Peyer's patch (tissue), 4 donors: ENCODE measurements around the gene PRRC2B. TPM values are rescaled to one million over a fixed set of nuclear protein-coding genes. Genes with fewer than 3 reads are reported as not detected.

Experiments used
- DNase-seq, 3 donors: peaks; one replicate each; pipeline ENCODE4 v3.0.0-alpha.2; 2017 to 2019
- H3K27ac ChIP-seq, 4 donors: fragments of 200-600 bp; sonication (generic); one replicate each; pipeline ENCODE4 v1.5.1; 2016 to 2019
- H3K27me3 ChIP-seq, 2 donors: fragments of 200-600 bp; sonication (generic); one replicate each; pipeline ENCODE4 v1.5.1; 2019
- H3K36me3 ChIP-seq, 3 donors: fragments of 200-600 bp; sonication (generic); one replicate each; pipeline ENCODE4 v1.5.1; 2016 to 2019
- H3K4me1 ChIP-seq, 4 donors: fragments of 200-600 bp; sonication (generic); one replicate each; pipeline ENCODE4 v1.5.1; 2016 to 2019
- H3K4me3 ChIP-seq, 4 donors: fragments of 200-600 bp; sonication (generic); 1 replicate in 3 of 4; 2 replicates in 1 of 4; pipeline ENCODE4 v1.5.1; 2016 to 2019; ENCODE audit warnings: mild to moderate bottlenecking in 1 of 4
- H3K9me3 ChIP-seq, 4 donors: fragments of 200-600 bp; sonication (generic); one replicate each; pipeline ENCODE4 v1.5.1; 2016 to 2019; ENCODE audit warnings: mild to moderate bottlenecking in 1 of 4
- POLR2A ChIP-seq, 2 donors: fragments of 450-650 bp; IDR thresholded peaks; one replicate each; pipeline ENCODE4 v1.5.1; 2017; ENCODE audit warnings: antibody characterized with exemption in 2 of 2, mild to moderate bottlenecking in 2 of 2, moderate library complexity in 2 of 2
- total RNA-seq, 4 donors: library from RNA; depleted of rRNA; stranded (reverse); fragments of >200 nt; gene quantifications; one replicate each; pipeline ENCODE4 v1.1.0, GENCODE V29; 2016
- TF ChIP-seq, protein P1 (sequence below), 6 experiments: fragments of 450-650 bp in 4 of 6; fragments of 200-600 bp in 2 of 6; sonication (generic) in 1 of 6; IDR thresholded peaks; one replicate each; pipeline ENCODE4 v1.5.1; 2017 to 2019; ENCODE audit warnings: antibody characterized with exemption in 6 of 6, mild to moderate bottlenecking in 3 of 6, moderate library complexity in 1 of 6

Gene PRRC2B
- total RNA-seq, 4 donors from 2014 or later = 109 to 174 (median 149) TPM

DNA sequence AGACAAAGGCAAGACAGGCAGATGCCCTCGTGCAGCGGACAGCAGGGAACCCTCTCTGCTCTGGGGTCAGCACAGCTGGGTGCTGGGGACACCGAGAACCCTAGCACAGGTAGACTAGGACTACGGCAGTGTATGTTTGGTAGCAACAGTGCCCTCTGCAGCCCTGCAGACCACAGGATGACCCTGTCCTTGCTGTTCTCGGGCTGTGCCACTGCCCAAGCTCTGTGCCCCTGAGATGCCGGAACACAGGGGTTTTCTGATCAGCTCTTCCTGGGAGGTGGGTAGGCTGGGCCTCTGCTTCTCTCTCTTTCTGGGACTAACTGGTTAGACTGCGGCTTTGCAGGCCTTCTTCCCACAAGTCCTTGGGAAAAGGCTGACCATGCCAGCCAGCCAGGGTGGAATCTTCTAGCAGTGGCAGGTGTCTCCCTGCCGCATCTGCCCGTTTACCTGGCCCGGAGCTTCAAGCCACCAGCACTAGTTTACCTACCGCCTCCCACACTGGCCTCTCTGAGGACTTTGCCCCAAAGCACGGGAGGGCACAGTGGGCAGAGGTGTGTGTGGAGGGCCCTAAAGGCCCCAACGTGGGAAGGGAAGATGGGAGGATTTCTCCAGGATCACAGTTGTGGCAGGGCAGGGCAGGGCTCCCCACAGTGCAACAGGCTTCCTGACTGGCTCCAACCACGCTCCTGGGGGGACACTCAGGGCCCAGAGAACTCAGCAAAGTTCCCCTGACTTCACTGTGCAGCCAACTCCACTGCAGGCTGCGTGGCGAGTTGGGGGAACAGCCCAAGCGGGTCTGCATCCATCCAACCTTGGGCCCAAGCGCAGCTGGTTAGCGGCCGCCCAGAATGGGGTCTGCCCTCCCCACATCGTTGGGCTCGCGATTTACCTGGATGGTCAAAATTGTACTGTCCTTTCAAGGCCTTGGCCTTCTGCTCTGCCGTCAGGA lies 136.0 kb downstream of the PRRC2B start:
- Histone ChIP-seq H3K9me3 (no peaks in the 10 kb centered on the region), H3K4me1 (peaks cover 0 to 14% (median 8%) of the 10 kb centered on the region in 4 donors), H3K36me3 (peaks cover 0 to 49% (median 0%) of the 10 kb centered on the region in 3 donors), H3K27ac (peak overlapping the region; percentile 71 to 89 (median 77)), H3K27me3 (no peaks in the 10 kb centered on the region), H3K4me3 (peak overlapping the region; percentile 67 to 100 (median 86))
- DNase-seq = no peak
- TF ChIP-seq, protein P1, sequence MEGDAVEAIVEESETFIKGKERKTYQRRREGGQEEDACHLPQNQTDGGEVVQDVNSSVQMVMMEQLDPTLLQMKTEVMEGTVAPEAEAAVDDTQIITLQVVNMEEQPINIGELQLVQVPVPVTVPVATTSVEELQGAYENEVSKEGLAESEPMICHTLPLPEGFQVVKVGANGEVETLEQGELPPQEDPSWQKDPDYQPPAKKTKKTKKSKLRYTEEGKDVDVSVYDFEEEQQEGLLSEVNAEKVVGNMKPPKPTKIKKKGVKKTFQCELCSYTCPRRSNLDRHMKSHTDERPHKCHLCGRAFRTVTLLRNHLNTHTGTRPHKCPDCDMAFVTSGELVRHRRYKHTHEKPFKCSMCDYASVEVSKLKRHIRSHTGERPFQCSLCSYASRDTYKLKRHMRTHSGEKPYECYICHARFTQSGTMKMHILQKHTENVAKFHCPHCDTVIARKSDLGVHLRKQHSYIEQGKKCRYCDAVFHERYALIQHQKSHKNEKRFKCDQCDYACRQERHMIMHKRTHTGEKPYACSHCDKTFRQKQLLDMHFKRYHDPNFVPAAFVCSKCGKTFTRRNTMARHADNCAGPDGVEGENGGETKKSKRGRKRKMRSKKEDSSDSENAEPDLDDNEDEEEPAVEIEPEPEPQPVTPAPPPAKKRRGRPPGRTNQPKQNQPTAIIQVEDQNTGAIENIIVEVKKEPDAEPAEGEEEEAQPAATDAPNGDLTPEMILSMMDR (IDR thresholded peaks at IDR 0.05) = no peak
- TF ChIP-seq POLR2A (IDR thresholded peaks at IDR 0.05) = no peak

- Histone ChIP-seq H3K27ac (peak overlapping the region; percentile 71 to 89 (median 77)), H3K4me1 (peaks cover 0 to 14% (median 8%) of the 10 kb centered on the region in 4 donors), H3K4me3 (peak overlapping the region; percentile 67 to 100 (median 86)), H3K9me3 (no peaks in the 10 kb centered on the region), H3K36me3 (peaks cover 0 to 42% (median 0%) of the 10 kb centered on the region in 3 donors), H3K27me3 (no peaks in the 10 kb centered on the region)
- TF ChIP-seq, protein P1 (IDR thresholded peaks at IDR 0.05) = peak in 3 of 6 experiments; percentile 9 to 20 (median 12)
- TF ChIP-seq POLR2A (IDR thresholded peaks at IDR 0.05) = no peak
- peak; percentile 27 to 63 (median 58) for DNase-seq
These were observed 136.6 kb downstream of the PRRC2B start for GRCh38 chr9:131530546-131530919.

GRCh38 chr9:131530920-131531832 lies 137.3 kb downstream of the PRRC2B start, which contains the start of gene UCK1:
Gene UCK1 (minus strand): TSS chr9:131531263. CDS start chr9:131531174, 89 bp downstream.
- peak within 1 kb of the TSS; percentile 71 to 89 (median 77) for H3K27ac ChIP-seq
- TF ChIP-seq, protein P1 (IDR thresholded peaks at IDR 0.05) = no peak
- TF ChIP-seq POLR2A (IDR thresholded peaks at IDR 0.05) = peak; percentile 24 to 48
- H3K27me3 ChIP-seq = no peaks in the 10 kb centered on the region
- H3K36me3 ChIP-seq = peaks cover 0 to 36% (median 0%) of the 10 kb centered on the region in 3 donors
- H3K4me1 ChIP-seq = peaks cover 0 to 14% (median 8%) of the 10 kb centered on the region in 4 donors
- H3K4me3 ChIP-seq = peak within 1 kb of the TSS; percentile 67 to 100 (median 86)
- H3K9me3 ChIP-seq = no peaks in the 10 kb centered on the region
- DNase-seq = peak; percentile 69 to 92 (median 85)

DNA sequence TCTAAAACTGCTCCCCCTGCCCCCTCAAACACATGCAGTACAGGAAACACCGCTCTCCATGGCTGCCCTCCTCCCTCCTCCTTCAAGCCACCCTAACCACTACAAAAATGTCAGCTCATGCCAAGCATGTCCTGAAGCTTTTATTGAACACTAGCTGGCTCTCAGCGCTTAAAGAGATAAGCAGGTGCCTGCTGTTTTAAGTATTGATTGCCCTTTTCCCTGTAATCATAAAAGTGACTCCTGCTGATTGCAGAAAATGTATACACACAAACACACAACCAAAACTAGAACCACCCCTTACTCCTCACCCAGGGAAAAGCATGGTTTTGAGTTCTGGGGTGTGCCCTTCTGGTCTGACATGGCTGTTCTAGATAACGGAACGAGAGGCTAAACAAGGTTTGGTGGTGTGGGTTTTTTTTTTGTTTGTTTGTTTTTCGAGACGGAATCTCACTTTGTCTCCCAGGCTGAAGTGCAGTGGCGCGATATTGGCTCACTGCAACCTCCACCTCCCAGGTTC lies 140.9 kb downstream of the PRRC2B start:
- peak in 1 of 3 donors; percentile 27 for DNase-seq
- no peaks in the 10 kb centered on the region for H3K9me3 ChIP-seq
- no peak overlapping the region for H3K4me3 ChIP-seq
- H3K27ac ChIP-seq = no peak overlapping the region
- peaks cover 0 to 13% (median 8%) of the 10 kb centered on the region in 4 donors for H3K4me1 ChIP-seq
- TF ChIP-seq, protein P1 (IDR thresholded peaks at IDR 0.05) = no peak
- no peak for TF ChIP-seq POLR2A (IDR thresholded peaks at IDR 0.05)
- H3K36me3 ChIP-seq = no peaks in the 10 kb centered on the region
- no peaks in the 10 kb centered on the region for H3K27me3 ChIP-seq

- no peaks in the 10 kb centered on the region for H3K4me1 ChIP-seq
- TF ChIP-seq POLR2A (IDR thresholded peaks at IDR 0.05) = no peak
- TF ChIP-seq, protein P1 (IDR thresholded peaks at IDR 0.05) = no peak
- H3K4me3 ChIP-seq = no peak overlapping the region
- no peaks in the 10 kb centered on the region for H3K27me3 ChIP-seq
- H3K9me3 ChIP-seq = peaks cover 0 to 1% (median 0%) of the 10 kb centered on the region in 4 donors
- no peak for DNase-seq
- H3K27ac ChIP-seq = no peak overlapping the region
- no peaks in the 10 kb centered on the region for H3K36me3 ChIP-seq
These were observed 144.1 kb downstream of the PRRC2B start for GRCh38 chr9:131537946-131538345.
